ENCODE data around the gene HSPB8. TPM values are rescaled to one million over a fixed set of nuclear protein-coding genes. Genes with fewer than 3 reads are reported as not detected.

HSPB8 gene
- polyA plus RNA-seq, 2 of the 4 experiments (the other 2 are of a cell fraction), result 7.8 to 9.6 TPM

DNA sequence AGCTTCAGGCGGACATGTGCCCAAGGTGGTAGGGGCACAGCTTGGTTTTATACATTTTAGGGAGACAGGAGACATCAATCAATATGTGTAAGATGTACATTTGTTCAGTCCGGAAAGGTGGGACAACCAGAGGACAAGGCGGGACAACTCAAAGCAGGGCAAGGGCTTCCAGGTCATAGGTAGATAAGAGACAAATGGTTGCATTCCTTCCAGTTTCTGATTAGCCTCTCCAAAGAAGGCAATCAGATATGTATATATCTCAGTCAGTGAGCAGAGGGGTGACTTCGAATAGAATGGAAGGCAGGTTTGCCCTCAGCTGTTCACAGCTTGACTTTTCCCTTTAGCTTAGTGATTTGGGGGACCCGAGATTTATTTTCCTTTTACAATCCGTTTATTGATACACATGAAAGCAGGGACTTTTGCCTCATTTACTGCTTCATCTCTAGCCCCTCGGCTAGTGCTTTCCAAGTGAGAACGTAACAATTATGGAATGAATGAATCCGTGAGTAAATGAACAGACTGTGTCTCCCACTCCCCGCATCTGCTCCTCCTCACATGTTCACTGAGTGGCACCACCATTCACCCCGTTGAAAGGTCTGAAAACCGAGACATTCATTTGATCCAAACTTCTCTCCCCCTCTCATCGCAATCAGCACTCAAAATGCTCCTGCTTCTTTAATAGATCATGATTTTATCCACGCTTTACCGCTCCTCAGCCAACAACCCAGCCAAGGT is 6.9 kb upstream of the HSPB8 start:
- ChIA-PET POLR2A (no interaction called here), CTCF (interaction anchor here (0.8 to 1.1 kb wide), 2 partner anchors 14 to 17 kb away, joined by 3 read pairs; no protein-coding TSS in a partner anchor)

GRCh38 chr12:119175081-119175480 is 3.6 kb upstream of the HSPB8 start:
- no peaks in the 10 kb centered on the region for H3K9me3 ChIP-seq
- 45% methylated on average over 5 of the region's 5 CpGs for WGBS (ENCODE audit: missing lambda C conversion rate)
- peaks cover 32% of the 10 kb centered on the region for H3K4me1 ChIP-seq
- H3K4me3 ChIP-seq, result no peak overlapping the region
- DNase-seq (ENCODE audit: low read depth in 1 of 2, low spot score in 1 of 2) (no peak), ATAC-seq (no peak), FAIRE-seq (no peak)
- no peak overlapping the region for H3K27ac ChIP-seq
- ChIA-PET POLR2A (no interaction called here), CTCF (no interaction called here)
- H3K4me2 ChIP-seq, result no peak overlapping the region
- TF ChIP-seq ZFP36 (IDR thresholded peaks at IDR 0.05; ENCODE audit: borderline replicate concordance, partially characterized antibody), result peak; percentile 41
- no peak for TF ChIP-seq USF2 (IDR thresholded peaks at IDR 0.05)

More for the DNA sequence above, 6.9 kb upstream of the HSPB8 start:
- no peak overlapping the region for H3K4me3 ChIP-seq
- DNase-seq (ENCODE audit: low read depth in 1 of 2, low spot score in 1 of 2) (no peak), FAIRE-seq (no peak), ATAC-seq (no peak)
- H3K9me3 ChIP-seq, result no peaks in the 10 kb centered on the region
- TF ChIP-seq HOXA7 (CRISPR knock-in tag; IDR thresholded peaks at IDR 0.05), result no peak
- TF ChIP-seq NPAS2 (CRISPR knock-in tag; IDR thresholded peaks at IDR 0.05; ENCODE audit: borderline replicate concordance), result no peak
- TF ChIP-seq TP53 (CRISPR knock-in tag; IDR thresholded peaks at IDR 0.05), result no peak
- TF ChIP-seq RNF2 (IDR thresholded peaks at IDR 0.05; ENCODE audit: borderline replicate concordance, low read depth), result no peak
- TF ChIP-seq JUN (IDR thresholded peaks at IDR 0.05), result no peak
- no peak for TF ChIP-seq POLR2AphosphoS2 (conservative IDR thresholded peaks at IDR 0.05; ENCODE audit: low read length)
- TF ChIP-seq EP300 (IDR thresholded peaks at IDR 0.05), result no peak
- TF ChIP-seq, protein P1, sequence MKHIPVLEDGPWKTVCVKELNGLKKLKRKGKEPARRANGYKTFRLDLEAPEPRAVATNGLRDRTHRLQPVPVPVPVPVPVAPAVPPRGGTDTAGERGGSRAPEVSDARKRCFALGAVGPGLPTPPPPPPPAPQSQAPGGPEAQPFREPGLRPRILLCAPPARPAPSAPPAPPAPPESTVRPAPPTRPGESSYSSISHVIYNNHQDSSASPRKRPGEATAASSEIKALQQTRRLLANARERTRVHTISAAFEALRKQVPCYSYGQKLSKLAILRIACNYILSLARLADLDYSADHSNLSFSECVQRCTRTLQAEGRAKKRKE (CRISPR knock-in tag; IDR thresholded peaks at IDR 0.05; ENCODE audit: low read depth), result no peak
- TF ChIP-seq FOSL2 (IDR thresholded peaks at IDR 0.05), result no peak
- no peak for TF ChIP-seq FOSL2 (CRISPR knock-in tag; IDR thresholded peaks at IDR 0.05)
- no peak overlapping the region for H3K27ac ChIP-seq
- no peak overlapping the region for H3K4me2 ChIP-seq
- 52% methylated on average over 15 of the region's 15 CpGs for WGBS (ENCODE audit: missing lambda C conversion rate)
- peaks cover 12% of the 10 kb centered on the region for H3K4me1 ChIP-seq

- peaks cover 46% of the 10 kb centered on the region for H3K4me1 ChIP-seq
- ATAC-seq (peak; percentile 42 to 54), DNase-seq (ENCODE audit: low read depth in 1 of 2, low spot score in 1 of 2) (peak; percentile 66 to 78), FAIRE-seq (no peak)
- 0 out of 3 replicates have a peak overlapping the region, but pooled peaks have one; percentile 5 for H3K4me3 ChIP-seq
- TF ChIP-seq KDM1A (IDR thresholded peaks at IDR 0.05; ENCODE audit: low read depth) (peak; percentile 73; the same call in 1 of the 2 replicates), ELK1 (IDR thresholded peaks at IDR 0.05; ENCODE audit: low read depth, low read length) (no peak), RCOR1 (IDR thresholded peaks at IDR 0.05; ENCODE audit: low read depth, low read length) (0 out of 2 replicates have a peak, but pooled peaks have one; percentile 66)
- no peaks in the 10 kb centered on the region for H3K9me3 ChIP-seq
- H3K4me2 ChIP-seq, result peak overlapping the region; percentile 62
- POLR2A ChIA-PET, result no interaction called here
- CTCF ChIA-PET, result interaction anchor here (1.2 kb wide), 1 partner anchor 644 kb away, joined by 3 read pairs; no protein-coding TSS in a partner anchor
- 31% methylated on average over 21 of the region's 21 CpGs for WGBS (ENCODE audit: missing lambda C conversion rate)
- peak overlapping the region; percentile 59 to 69; a peak in 5 of 6 replicates for H3K27ac ChIP-seq
These were observed 2.3 kb upstream of the HSPB8 start for GRCh38 chr12:119176267-119177055.

Measured in A549 (cell line).